ENCODE measurements around the gene COL5A2.

COL5A2 gene

GRCh38 chr2:189083106-189083505 is 96.5 kb downstream of the COL5A2 start:
- no peak for DNase-seq (ENCODE audit: low read depth, low spot score)
- no peak for TF ChIP-seq CTCF (IDR thresholded peaks at IDR 0.05; ENCODE audit: low read depth, low read length)
- no peak overlapping the region for H3K4me3 ChIP-seq (ENCODE audit: low read depth, low read length)
- in situ Hi-C loops (cut with HindIII; ENCODE audit: low sequenced_read_pairs) = no loop called here

- in situ Hi-C loops (cut with HindIII; ENCODE audit: low sequenced_read_pairs) = no loop called here
- no peak overlapping the region for H3K4me3 ChIP-seq (ENCODE audit: low read depth, low read length)
- DNase-seq (ENCODE audit: low read depth, low spot score) = peak; percentile 82
- TF ChIP-seq CTCF (IDR thresholded peaks at IDR 0.05; ENCODE audit: low read depth, low read length) = no peak
These were observed 97.1 kb downstream of the COL5A2 start for GRCh38 chr2:189082376-189082975.

GRCh38 chr2:189076572-189076971 is 103.0 kb downstream of the COL5A2 start:
- H3K4me3 ChIP-seq (ENCODE audit: low read depth, low read length) = no peak overlapping the region
- in situ Hi-C loops (cut with HindIII; ENCODE audit: low sequenced_read_pairs) = no loop called here
- no peak for TF ChIP-seq CTCF (IDR thresholded peaks at IDR 0.05; ENCODE audit: low read depth, low read length)
- DNase-seq (ENCODE audit: low read depth, low spot score) = peak; percentile 52

- no peak overlapping the region for H3K4me3 ChIP-seq (ENCODE audit: low read depth, low read length)
- in situ Hi-C loops (cut with HindIII; ENCODE audit: low sequenced_read_pairs) = no loop called here
- no peak for DNase-seq (ENCODE audit: low read depth, low spot score)
- TF ChIP-seq CTCF (IDR thresholded peaks at IDR 0.05; ENCODE audit: low read depth, low read length) = no peak
These were observed 103.4 kb downstream of the COL5A2 start for GRCh38 chr2:189076120-189076519.

GRCh38 chr2:189074506-189074905 is 105.1 kb downstream of the COL5A2 start:
- no peak for TF ChIP-seq CTCF (IDR thresholded peaks at IDR 0.05; ENCODE audit: low read depth, low read length)
- in situ Hi-C loops (cut with HindIII; ENCODE audit: low sequenced_read_pairs) = no loop called here

GRCh38 chr2:189072036-189072435 is 107.5 kb downstream of the COL5A2 start:
- no peak for DNase-seq (ENCODE audit: low read depth, low spot score)
- H3K4me3 ChIP-seq (ENCODE audit: low read depth, low read length) = no peak overlapping the region
- TF ChIP-seq CTCF (IDR thresholded peaks at IDR 0.05; ENCODE audit: low read depth, low read length) = no peak
- in situ Hi-C loops (cut with HindIII; ENCODE audit: low sequenced_read_pairs) = no loop called here

More at GRCh38 chr2:189074506-189074905, 105.1 kb downstream of the COL5A2 start:
- H3K4me3 ChIP-seq (ENCODE audit: low read depth, low read length) = no peak overlapping the region
- no peak for DNase-seq (ENCODE audit: low read depth, low spot score)

All from astrocyte of the spinal cord (primary cell).